Fibroblast of pulmonary artery (primary cell): Measurements from ENCODE around the gene LAMB4.

Experiments
- DNase-seq: peaks from one replicate; pipeline ENCODE4 v3.0.0-alpha.2; 2010; ENCODE audit warnings: low read depth
- H3K4me3 ChIP-seq: replicated peaks from 2 replicates; pipeline ENCODE4 v1.5.1; 2011; ENCODE audit warnings: low read depth, mild to moderate bottlenecking, control low read depth, low read length, moderate library complexity
- CTCF ChIP-seq: IDR thresholded peaks from 2 replicates; pipeline ENCODE4 v1.5.1; 2011; ENCODE audit warnings: mild to moderate bottlenecking, control low read depth, low read length, inconsistent platforms; ENCODE audit errors: missing control alignments

The LAMB4 gene

GRCh38 chr7:108077709-108078108 is 52.5 kb downstream of the LAMB4 start:
- TF ChIP-seq CTCF = no peak
- H3K4me3 ChIP-seq = no peak overlapping the region
- no peak for DNase-seq

GRCh38 chr7:108076156-108076555 is 54.0 kb downstream of the LAMB4 start:
- DNase-seq = peak; percentile 57
- no peak for TF ChIP-seq CTCF
- H3K4me3 ChIP-seq = no peak overlapping the region

- TF ChIP-seq CTCF = no peak
- no peak overlapping the region for H3K4me3 ChIP-seq
- DNase-seq = no peak
These were observed 56.7 kb downstream of the LAMB4 start for GRCh38 chr7:108073305-108074070.

- TF ChIP-seq CTCF = no peak
- H3K4me3 ChIP-seq = no peak overlapping the region
- no peak for DNase-seq
These were observed 57.4 kb downstream of the LAMB4 start for GRCh38 chr7:108072739-108073138.

GRCh38 chr7:108072116-108072515 is 58.0 kb downstream of the LAMB4 start:
- no peak for TF ChIP-seq CTCF
- no peak for DNase-seq
- no peak overlapping the region for H3K4me3 ChIP-seq

- TF ChIP-seq CTCF = no peak
- H3K4me3 ChIP-seq = no peak overlapping the region
- no peak for DNase-seq
These were observed 58.6 kb downstream of the LAMB4 start for GRCh38 chr7:108071551-108071950.

GRCh38 chr7:108069646-108070045 is 60.5 kb downstream of the LAMB4 start:
- DNase-seq = no peak
- H3K4me3 ChIP-seq = no peak overlapping the region
- TF ChIP-seq CTCF = no peak
